Fibroblast of pulmonary artery (primary cell): ENCODE measurements around the gene HSD3B1.

Experiments used
- DNase-seq: peaks from one replicate; pipeline ENCODE4 v3.0.0-alpha.2; 2010; ENCODE audit warnings: low read depth
- H3K4me3 ChIP-seq: replicated peaks from 2 replicates; pipeline ENCODE4 v1.5.1; 2011; ENCODE audit warnings: low read depth, mild to moderate bottlenecking, control low read depth, low read length, moderate library complexity
- CTCF ChIP-seq: IDR thresholded peaks from 2 replicates; pipeline ENCODE4 v1.5.1; 2011; ENCODE audit warnings: mild to moderate bottlenecking, control low read depth, low read length, inconsistent platforms; ENCODE audit errors: missing control alignments

Gene HSD3B1

GRCh38 chr1:119506941-119507340, at the start of gene HSD3B1:
TSS of gene HSD3B1 (plus strand) at chr1:119507210. CDS start at chr1:119507477, 267 bp downstream.
- H3K4me3 ChIP-seq: no peak within 1 kb of the TSS
- DNase-seq: no peak
- TF ChIP-seq CTCF: no peak

- no peak overlapping the region for H3K4me3 ChIP-seq
- TF ChIP-seq CTCF: no peak
- DNase-seq: no peak
Measured at GRCh38 chr1:119462964-119463363, 44.0 kb upstream of the HSD3B1 start.

GRCh38 chr1:119463569-119463968, 43.4 kb upstream of the HSD3B1 start:
- no peak for DNase-seq
- no peak overlapping the region for H3K4me3 ChIP-seq
- TF ChIP-seq CTCF: no peak

- H3K4me3 ChIP-seq: no peak overlapping the region
- DNase-seq: no peak
- TF ChIP-seq CTCF: no peak
Measured at GRCh38 chr1:119466445-119466844, 40.6 kb upstream of the HSD3B1 start.

GRCh38 chr1:119467219-119467618, 39.8 kb upstream of the HSD3B1 start:
- no peak overlapping the region for H3K4me3 ChIP-seq
- no peak for DNase-seq
- no peak for TF ChIP-seq CTCF

- TF ChIP-seq CTCF: no peak
- DNase-seq: no peak
Measured at GRCh38 chr1:119467857-119468668, 38.9 kb upstream of the HSD3B1 start.

GRCh38 chr1:119469741-119470140, 37.3 kb upstream of the HSD3B1 start:
- H3K4me3 ChIP-seq: no peak overlapping the region
- TF ChIP-seq CTCF: no peak
- no peak for DNase-seq

More at GRCh38 chr1:119467857-119468668, 38.9 kb upstream of the HSD3B1 start:
- no peak overlapping the region for H3K4me3 ChIP-seq
